HAP-1 (cell line): ENCODE data around the gene LEAP2.

ENCODE experiments used
- DNase-seq, 2 experiments: peaks; one replicate each; pipeline ENCODE4 v3.0.0-alpha.2; 2016 to 2020; ENCODE audit warnings: low spot score in 2 of 2
- H3K27me3 ChIP-seq: fragments of 250-450 bp; sonication (Bioruptor Pico); 2 replicates; pipeline ENCODE4 v1.5.1; 2020; ENCODE audit warnings: low read depth, mild to moderate bottlenecking, moderate library complexity
- H3K36me3 ChIP-seq: fragments of 250-450 bp; sonication (Bioruptor Pico); replicated peaks from 2 replicates; pipeline ENCODE4 v1.5.1; 2020; ENCODE audit warnings: mild to moderate bottlenecking
- H3K4me1 ChIP-seq: fragments of 250-450 bp; sonication (Bioruptor Pico); 2 replicates; pipeline ENCODE4 v1.5.1; 2020; ENCODE audit warnings: mild to moderate bottlenecking
- H3K4me3 ChIP-seq: fragments of 250-450 bp; sonication (Bioruptor Pico); 2 replicates; pipeline ENCODE4 v1.5.1; 2020; ENCODE audit warnings: mild to moderate bottlenecking, moderate library complexity
- H3K9me3 ChIP-seq: fragments of 250-450 bp; sonication (Bioruptor Pico); 2 replicates; pipeline ENCODE4 v1.5.1; 2020; ENCODE audit warnings: mild to moderate bottlenecking, moderate library complexity
- in situ Hi-C: fragments of 300-500 bp; cut with MboI; formaldehyde crosslinking; loops from 3 replicates; pipeline ENCODE4 v1.14.3; 2020; ENCODE audit warnings: low sequenced_read_pairs, inconsistent platforms, mixed read lengths

LEAP2 gene, protein sequence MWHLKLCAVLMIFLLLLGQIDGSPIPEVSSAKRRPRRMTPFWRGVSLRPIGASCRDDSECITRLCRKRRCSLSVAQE

DNA sequence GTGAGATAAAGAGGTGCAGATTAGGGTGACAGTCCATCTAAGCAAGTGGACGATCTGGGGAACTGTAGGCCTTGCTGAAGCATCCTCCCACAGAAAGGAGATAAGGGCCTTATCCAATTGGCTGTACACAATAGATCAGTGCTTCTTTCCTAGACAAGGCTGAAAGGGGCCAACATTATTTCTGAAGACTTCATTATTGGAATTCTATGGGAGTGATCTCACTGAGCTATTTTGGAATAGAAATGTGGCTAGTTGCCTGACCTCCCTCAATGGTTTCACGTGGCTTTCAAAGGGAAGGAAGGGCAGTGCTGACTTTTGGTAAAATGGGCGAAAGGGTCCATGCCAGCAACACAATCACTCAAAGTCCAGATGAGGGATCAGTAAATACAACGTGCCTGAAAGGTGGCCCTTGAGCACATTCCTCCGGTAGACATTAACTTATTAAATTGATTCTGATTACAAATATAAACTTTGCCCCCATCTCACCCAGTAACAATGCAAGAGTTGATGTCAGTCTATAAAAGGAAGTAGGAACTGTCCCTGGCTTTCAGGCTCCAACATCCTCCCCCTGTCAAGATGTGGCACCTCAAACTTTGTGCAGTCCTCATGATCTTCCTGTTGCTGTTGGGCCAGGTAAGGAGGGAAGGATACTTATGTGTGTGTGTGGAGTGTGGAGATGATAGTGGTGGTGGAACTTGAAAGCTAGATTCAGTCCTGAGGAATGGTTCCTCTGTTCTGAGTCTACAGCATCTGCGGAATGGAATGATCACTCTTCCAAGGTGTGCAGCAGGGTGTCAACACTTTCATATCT is at the start of gene LEAP2:
TSS of gene LEAP2 (plus strand) at position 550 of the 811 bp plus-strand sequence. CDS start at position 577, 27 bp downstream.
- no peaks in the 10 kb centered on the region for H3K4me1 ChIP-seq
- in situ Hi-C loops = no loop called here
- no peak for DNase-seq

DNA sequence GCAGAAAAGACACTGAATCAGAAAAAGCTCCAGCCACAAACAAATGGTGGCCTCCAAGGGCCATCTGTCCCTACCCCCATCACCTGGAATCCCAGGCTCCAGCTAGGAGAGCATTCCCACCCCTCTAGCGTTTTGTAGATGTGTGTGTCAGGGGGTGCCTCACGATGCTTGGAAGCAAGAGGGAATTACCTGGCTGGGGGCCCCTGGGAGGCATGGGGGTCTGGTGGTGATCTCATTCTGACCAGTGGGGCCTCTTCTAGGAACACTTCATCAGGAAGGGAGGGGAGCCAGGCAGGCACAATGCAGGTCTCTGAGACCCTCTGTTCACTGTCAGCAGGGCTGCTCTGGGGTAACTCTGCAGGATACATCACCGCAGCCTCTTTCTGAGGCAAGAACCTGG is 49.0 kb upstream of the LEAP2 start:
- Histone ChIP-seq H3K4me1 (peaks cover 6% of the 10 kb centered on the region; the same call in 1 of the 2 replicates), H3K9me3 (no peaks in the 10 kb centered on the region), H3K27me3 (no peaks in the 10 kb centered on the region), H3K4me3 (no peak overlapping the region), H3K36me3 (no peaks in the 10 kb centered on the region)
- DNase-seq = no peak
- in situ Hi-C loops = no loop called here

More for the DNA sequence above, at the start of gene LEAP2:
- Histone ChIP-seq H3K27me3 (no peaks in the 10 kb centered on the region), H3K36me3 (peaks cover 41% of the 10 kb centered on the region), H3K4me3 (no peak within 1 kb of the TSS), H3K9me3 (no peaks in the 10 kb centered on the region)

DNA sequence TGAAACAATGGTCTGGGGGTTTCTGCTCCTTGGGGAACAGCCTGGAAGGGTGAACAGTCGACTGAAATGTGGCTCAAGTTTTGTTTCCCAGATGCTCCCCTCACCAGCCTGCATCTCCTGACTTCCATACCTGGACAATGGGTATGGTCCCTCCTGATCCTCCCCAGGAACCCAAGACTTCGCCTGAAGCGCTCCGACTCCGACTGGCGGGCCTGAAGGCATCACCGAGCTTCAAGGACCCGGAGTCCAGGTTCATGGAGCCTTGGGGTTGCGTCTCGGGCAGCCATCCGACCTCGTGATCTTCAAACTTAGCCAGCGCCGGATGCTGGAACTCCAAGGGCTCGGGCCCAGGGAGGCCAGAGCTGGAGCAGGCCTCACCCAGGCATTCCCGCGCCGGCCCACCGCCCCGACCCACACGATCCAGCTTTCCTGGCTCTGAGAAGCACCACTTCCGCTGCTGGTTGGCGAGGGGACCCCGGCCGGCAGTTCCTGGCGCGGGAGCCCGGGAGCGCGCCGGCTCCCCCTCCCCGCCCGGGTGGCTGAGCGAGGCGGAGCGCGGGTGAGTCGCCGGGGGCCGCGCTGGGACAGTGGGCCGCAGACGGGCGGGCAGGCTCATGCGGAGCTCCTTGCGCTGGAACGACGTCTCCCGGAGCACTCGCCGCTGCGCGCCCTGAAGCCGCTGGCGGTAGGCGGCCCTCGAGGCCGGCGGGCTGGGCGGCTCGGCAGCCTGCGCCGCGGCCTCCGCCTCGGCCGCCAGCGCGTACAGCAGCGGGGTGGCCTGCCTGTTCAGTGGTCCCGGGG is 48.2 kb upstream of the LEAP2 start:
- Histone ChIP-seq H3K4me1 (peaks cover 9% of the 10 kb centered on the region), H3K4me3 (no peak overlapping the region), H3K9me3 (no peaks in the 10 kb centered on the region), H3K27me3 (no peaks in the 10 kb centered on the region), H3K36me3 (no peaks in the 10 kb centered on the region)
- no peak for DNase-seq
- in situ Hi-C loops = no loop called here

DNA sequence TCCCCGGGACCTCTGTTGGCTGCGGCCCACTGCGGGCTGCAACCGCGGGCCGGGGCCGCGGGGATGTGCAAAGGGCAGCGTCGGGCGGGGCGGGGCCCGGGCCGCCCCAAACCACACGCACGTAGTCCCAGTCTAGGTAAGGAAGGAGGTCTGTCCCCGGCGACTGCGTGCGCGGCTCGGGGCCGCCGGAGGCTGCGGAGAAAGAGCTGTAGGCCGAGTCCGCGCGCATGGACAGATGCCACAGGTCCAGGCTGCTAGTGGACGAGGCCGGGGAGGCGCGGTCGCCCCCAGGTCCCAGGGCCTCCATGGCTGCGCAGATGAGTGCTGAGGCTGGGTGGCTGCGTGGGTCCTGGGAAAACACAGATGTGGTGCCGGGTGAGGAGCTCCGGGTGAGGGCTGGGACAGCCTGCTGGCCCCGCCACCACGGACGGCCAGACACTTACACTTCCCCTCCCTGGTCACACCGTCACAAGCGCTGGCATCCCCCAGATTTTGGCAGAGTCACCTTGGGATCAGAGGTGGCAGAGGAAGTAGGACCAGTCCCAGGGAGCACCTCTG is 47.6 kb upstream of the LEAP2 start:
- peaks cover 6% of the 10 kb centered on the region; the same call in 1 of the 2 replicates for H3K4me1 ChIP-seq
- H3K27me3 ChIP-seq = no peaks in the 10 kb centered on the region
- in situ Hi-C loops = no loop called here
- H3K4me3 ChIP-seq = no peak overlapping the region
- no peaks in the 10 kb centered on the region for H3K36me3 ChIP-seq
- DNase-seq = no peak
- H3K9me3 ChIP-seq = no peaks in the 10 kb centered on the region

DNA sequence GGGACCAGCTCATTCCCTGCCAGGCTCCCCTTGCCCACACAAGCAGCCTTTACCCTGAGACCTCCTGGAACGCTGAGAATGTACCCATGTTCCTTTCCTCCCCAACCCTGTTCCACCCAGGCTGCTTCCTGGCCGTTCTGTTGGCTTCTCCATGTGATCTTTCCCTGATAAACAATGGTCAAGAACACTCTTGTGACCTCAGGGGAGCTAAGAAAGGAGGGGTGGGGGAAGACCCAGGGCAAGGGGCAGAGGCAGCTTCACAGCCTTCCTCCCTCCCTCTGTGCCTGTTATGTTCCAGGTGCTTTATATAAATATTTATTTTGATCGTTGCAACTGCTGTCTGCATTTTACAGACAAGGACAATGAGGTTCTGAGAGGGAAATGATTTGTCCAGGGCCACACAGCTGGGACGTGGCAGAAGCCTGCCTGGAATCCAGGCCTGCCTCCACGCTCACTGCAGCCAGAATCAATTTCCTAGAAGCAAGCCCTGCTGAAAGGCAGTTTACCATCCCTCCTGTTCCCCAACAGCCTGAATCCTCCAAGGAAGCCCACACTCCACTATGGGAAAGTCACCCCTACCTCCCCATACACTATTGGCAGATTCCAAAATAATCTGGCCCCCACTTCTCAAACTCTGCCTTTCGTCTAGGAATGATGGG is 46.9 kb upstream of the LEAP2 start:
- Histone ChIP-seq H3K4me3 (no peak overlapping the region), H3K4me1 (peaks cover 6% of the 10 kb centered on the region; the same call in 1 of the 2 replicates), H3K36me3 (no peaks in the 10 kb centered on the region), H3K9me3 (no peaks in the 10 kb centered on the region), H3K27me3 (no peaks in the 10 kb centered on the region)
- in situ Hi-C loops = no loop called here
- DNase-seq = no peak

DNA sequence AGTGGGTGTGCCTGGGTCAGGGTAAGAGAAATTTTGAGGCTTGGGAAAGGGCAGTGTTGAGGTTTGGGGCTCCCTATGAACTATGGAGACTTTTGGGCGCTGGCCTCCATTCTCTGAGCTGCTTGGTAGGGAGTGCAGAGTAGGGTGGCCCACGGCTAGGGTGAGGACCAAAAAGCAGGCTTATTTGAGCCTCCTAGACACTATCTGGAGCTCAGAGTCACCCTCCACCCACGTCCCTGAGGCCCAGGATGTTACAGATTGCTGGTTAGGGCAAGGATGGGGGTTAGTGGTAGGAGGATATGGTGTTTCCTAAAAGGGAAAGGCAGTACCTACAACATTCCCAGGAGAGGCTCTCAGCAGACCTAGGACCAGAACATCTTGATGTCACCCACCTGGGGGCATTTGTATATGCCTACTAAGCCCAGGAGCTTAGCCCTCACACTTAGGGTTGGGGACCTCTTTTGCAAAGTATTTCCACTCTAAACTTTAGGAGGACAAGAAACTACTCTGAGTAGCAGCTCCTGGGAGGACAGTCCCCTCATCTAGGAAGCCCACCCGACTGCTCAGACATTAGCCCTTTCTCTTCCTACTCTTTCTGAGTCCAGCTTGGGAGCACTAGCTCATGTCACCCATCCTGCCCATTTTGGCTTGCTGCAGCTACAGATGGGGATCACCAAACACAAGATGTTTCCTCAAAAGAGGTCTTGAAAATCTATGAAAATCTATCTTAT is 45.4 kb upstream of the LEAP2 start:
- H3K9me3 ChIP-seq = no peaks in the 10 kb centered on the region
- no peak overlapping the region for H3K4me3 ChIP-seq
- no peak for DNase-seq
- no peaks in the 10 kb centered on the region for H3K36me3 ChIP-seq
- H3K27me3 ChIP-seq = no peaks in the 10 kb centered on the region
- peaks cover 6% of the 10 kb centered on the region; the same call in 1 of the 2 replicates for H3K4me1 ChIP-seq
- in situ Hi-C loops = no loop called here

DNA sequence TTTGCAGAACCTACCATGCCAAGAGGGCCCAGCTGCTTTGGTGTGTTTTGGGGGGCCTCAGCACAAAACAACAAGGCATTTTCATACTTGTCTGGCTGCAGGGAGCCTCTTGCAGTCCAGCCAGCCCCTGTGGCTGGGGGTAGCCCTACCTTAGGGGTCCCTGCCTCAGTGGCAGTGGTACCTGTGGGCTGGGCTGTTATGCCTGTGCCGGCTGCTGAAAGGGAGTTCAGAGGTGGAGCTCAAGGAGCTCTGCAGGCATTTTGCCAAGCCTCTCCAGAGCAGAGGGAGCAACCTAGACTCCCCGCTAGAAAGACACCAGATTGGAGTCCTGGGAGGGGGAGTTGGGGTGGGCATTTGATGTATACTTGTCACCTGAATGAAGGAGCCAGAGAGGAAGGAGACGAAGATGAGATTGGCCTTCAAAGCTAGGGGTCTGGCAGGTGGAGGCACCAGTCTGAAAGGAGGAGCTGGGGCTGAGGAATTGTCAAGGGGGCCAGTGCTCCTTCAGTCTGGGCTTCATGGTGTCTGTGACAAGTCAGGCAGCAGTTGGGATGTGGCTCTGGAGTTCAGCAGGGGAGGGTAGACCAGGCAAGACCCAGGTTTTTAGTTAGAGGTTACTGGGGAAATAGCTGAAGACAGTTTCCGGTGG is 44.5 kb upstream of the LEAP2 start:
- H3K4me3 ChIP-seq = peak overlapping the region; percentile 45; the same call in 1 of the 2 replicates
- DNase-seq = no peak
- no peaks in the 10 kb centered on the region for H3K9me3 ChIP-seq
- H3K36me3 ChIP-seq = no peaks in the 10 kb centered on the region
- no peaks in the 10 kb centered on the region for H3K27me3 ChIP-seq
- in situ Hi-C loops = no loop called here
- peaks cover 6% of the 10 kb centered on the region; the same call in 1 of the 2 replicates for H3K4me1 ChIP-seq

DNA sequence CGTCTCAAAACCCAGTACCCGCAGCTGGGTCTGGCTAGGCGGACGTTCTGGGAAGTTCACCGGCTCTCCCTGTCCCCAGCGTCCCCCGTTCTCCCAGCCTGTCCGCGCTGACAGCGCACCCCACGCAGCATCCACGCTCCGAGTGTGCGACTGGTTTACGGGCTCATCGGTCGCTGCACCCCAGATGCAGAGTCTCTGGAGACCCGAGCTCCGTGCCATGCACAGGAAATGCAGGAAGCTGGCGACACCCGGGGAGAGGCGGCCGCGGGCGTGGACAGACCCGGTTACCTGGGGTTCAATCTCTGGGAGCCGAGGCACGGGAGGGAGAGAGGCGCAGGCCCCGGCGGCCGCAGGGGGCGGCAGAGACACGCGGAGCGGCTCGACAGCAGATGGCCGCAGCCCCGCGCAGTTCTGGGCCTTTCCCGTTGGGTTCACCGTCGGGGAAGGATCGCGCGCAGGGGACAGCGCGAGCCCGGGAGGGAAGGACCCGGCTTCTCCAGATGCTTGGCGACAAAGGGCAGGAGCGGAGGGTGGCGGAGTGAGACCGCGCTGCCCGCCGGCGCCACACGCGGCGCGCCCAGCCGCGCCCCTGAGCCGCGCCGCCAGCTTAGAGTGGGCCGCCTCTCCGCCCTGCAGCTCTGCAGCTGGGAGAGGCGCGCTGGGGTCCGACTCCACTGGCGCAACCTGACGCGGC is 43.6 kb upstream of the LEAP2 start:
- Histone ChIP-seq H3K27me3 (no peaks in the 10 kb centered on the region), H3K4me1 (peaks cover 6% of the 10 kb centered on the region; the same call in 1 of the 2 replicates), H3K36me3 (no peaks in the 10 kb centered on the region), H3K4me3 (peak overlapping the region; percentile 45), H3K9me3 (no peaks in the 10 kb centered on the region)
- peak; percentile 51 to 85 for DNase-seq
- in situ Hi-C loops = no loop called here

DNA sequence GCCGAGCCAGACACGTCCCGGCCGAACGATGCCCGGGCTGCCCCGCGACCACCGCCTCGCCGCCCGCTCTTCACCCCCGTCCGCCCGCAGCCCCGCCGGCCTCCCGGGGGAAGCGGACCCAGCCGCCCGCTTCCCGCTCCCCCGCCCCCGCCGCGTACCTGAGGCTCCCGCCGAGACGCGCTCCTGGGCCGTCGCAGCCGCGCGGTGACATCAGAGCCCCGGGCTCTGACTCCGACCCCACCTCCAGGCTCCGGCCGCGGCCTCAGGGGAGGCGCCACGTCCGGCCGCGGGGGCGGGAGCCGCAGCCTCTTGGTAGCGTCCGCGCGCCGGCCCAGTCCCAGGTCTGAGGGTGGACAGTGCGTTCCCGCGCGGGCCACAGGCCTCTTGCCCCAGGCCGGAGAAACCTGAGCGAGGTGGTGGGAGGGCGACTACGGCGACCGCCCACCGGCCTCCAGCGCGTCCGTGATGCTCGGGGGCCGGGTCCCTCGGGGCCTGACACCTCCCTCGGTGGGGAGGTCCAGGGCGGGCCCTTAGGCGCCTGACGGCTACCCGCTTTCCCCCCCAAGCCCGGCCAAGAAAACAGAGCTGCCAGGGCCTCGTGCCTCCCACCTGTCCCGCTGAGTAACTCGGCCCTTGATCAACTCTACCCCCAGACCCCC is 42.9 kb upstream of the LEAP2 start, which contains the start of gene SHROOM1:
TSS of gene SHROOM1 (minus strand) at position 212 of the 659 bp plus-strand sequence. CDS start 4,507 bp downstream, outside the sequence.
- H3K4me1 ChIP-seq = peaks cover 6% of the 10 kb centered on the region; the same call in 1 of the 2 replicates
- no peaks in the 10 kb centered on the region for H3K36me3 ChIP-seq
- peak in 1 of 2 experiments; percentile 66 for DNase-seq
- H3K9me3 ChIP-seq = no peaks in the 10 kb centered on the region
- in situ Hi-C loops = no loop called here
- no peaks in the 10 kb centered on the region for H3K27me3 ChIP-seq
- peak within 1 kb of the TSS; percentile 45 for H3K4me3 ChIP-seq

DNA sequence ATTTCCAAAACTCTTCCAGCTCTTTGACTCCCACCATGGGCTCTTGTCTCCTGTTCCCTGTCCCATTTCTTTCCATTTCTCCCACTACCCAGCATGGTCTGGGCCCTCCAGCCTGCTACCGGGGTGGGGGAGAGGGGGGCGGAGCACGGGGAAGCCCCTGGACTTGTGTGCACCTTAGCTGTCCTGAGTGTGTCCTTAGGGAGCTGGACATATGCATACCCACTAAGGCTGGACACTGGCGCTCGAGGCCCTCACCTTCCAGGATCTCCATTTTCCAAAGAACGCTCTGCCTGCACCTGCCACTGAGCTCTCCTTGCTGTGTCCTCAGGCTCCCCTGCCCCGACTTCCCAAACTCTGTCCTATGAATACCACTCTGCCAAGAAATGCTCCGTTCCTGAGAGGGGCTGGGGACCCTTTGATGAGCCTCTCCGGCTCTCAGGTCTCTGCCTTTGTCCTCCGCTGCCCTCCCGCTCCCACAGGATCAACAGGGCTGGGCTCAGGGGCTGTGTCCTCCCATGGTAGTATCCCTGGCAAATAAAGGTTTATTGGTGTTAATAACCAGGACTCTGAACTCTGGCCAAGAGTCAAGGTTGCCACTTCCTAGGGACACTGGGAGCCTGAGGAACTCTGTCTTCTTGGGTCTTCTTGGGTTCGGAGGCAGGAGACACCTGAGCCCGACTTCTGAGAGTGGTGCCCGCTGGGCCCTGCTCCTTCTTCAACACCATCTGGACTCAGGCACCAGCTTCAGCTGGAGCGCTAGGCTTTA is 42.2 kb upstream of the LEAP2 start:
- H3K27me3 ChIP-seq = no peaks in the 10 kb centered on the region
- no peaks in the 10 kb centered on the region for H3K36me3 ChIP-seq
- peak overlapping the region; percentile 45 for H3K4me3 ChIP-seq
- no peak for DNase-seq
- H3K9me3 ChIP-seq = no peaks in the 10 kb centered on the region
- in situ Hi-C loops = no loop called here
- peaks cover 6% of the 10 kb centered on the region; the same call in 1 of the 2 replicates for H3K4me1 ChIP-seq

DNA sequence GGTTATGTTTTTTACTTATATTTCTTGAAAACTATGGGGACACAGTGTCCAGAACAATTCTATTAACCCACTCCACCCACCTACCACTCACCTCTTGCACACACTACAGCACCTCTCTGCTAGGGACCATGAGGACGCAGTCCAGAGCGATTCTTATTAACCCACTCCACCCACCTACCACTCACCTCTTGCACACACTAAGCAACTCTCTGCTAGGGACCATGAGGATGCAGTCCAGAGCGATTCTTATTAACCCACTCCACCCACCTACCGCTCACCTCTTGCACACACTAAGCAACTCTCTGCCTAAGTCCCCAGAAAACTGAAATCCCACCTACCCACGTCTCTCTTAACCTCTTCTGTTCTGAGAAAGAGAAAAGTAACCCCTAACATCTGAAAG is 40.9 kb upstream of the LEAP2 start:
- H3K4me1 ChIP-seq = peaks cover 6% of the 10 kb centered on the region; the same call in 1 of the 2 replicates
- DNase-seq = no peak
- in situ Hi-C loops = no loop called here
- no peak overlapping the region for H3K4me3 ChIP-seq
- no peaks in the 10 kb centered on the region for H3K9me3 ChIP-seq
- no peaks in the 10 kb centered on the region for H3K36me3 ChIP-seq
- no peaks in the 10 kb centered on the region for H3K27me3 ChIP-seq
